Measurements from ENCODE around the gene CRISPLD2.

Gene CRISPLD2

DNA sequence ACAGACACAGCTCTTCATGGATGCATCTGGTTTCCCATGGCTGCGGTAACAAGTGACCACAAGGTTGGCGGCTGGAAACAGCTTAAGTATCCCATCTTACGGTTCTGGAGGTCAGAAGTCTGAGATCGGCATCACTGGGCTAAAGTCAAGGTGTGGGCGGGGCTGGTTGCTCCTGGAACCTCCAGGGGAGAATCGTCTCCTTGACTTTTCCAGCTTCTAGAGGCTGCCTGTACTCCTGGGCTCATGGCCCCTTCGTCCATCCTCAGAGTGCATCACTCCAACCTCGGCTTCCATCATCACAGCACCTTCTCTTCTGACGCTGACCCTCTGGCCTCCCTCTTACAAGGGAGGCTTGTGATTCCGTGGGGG, 12.9 kb upstream of the CRISPLD2 start:
- no peak overlapping the region for H3K4me3 ChIP-seq (ENCODE audit: low read length)
- no peak overlapping the region for H3K27ac ChIP-seq (ENCODE audit: low read depth, low read length)
- no peaks in the 10 kb centered on the region for H3K36me3 ChIP-seq (ENCODE audit: control insufficient read depth, insufficient read depth, low read length)
- no peak overlapping the region for H3K9ac ChIP-seq (ENCODE audit: low read length)
- H3K27me3 ChIP-seq (ENCODE audit: control insufficient read depth, insufficient read depth, low read length) = no peaks in the 10 kb centered on the region
- H3K4me1 ChIP-seq (ENCODE audit: control insufficient read depth, insufficient read depth, low read length) = no peaks in the 10 kb centered on the region

DNA sequence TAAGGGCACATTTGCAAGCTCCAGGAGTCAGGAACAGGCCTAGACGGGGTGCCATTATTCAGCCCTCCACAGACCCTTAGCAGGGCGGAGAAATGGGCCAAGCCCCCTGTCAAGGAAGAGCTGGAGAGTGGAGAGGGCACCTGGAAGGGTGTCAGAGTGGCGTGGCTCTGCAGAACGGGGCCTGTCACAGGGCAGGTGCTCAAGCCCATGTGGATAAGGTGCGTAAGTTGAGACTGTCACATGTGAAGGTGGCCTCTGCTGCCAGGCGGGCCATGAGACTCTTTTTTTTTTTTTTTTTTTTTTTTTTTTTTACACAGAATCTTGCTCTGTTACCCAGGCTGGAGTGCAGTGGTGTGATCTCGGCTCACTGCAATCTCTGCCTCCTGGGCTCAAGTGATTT, 12.0 kb upstream of the CRISPLD2 start:
- Histone ChIP-seq H3K36me3 (ENCODE audit: control insufficient read depth, insufficient read depth, low read length) (no peaks in the 10 kb centered on the region), H3K4me3 (ENCODE audit: low read length) (no peak overlapping the region), H3K9ac (ENCODE audit: low read length) (no peak overlapping the region), H3K4me1 (ENCODE audit: control insufficient read depth, insufficient read depth, low read length) (no peaks in the 10 kb centered on the region), H3K27ac (ENCODE audit: low read depth, low read length) (no peak overlapping the region), H3K27me3 (ENCODE audit: control insufficient read depth, insufficient read depth, low read length) (no peaks in the 10 kb centered on the region)

DNA sequence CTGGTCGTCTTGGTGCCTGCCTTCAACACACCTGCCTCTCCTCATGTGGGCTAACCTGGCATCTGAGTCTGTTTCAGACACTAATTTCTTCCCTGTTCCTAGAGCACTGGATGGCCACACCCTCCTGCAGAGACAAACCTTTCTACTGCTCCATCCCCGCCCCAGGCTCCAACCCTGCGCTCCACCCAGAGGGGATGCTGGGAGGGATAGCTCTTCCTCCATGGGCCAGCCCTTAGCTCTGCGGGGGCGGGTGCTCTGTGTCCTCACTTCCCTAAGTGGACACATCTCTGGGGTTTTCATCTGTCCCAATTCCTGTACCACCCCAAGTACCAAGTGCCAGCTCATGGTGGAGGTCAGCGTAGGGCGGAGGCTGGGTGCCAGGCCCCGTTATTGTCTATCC, 11.0 kb upstream of the CRISPLD2 start:
- Histone ChIP-seq H3K9ac (ENCODE audit: low read length) (no peak overlapping the region), H3K4me1 (ENCODE audit: control insufficient read depth, insufficient read depth, low read length) (no peaks in the 10 kb centered on the region), H3K27ac (ENCODE audit: low read depth, low read length) (no peak overlapping the region), H3K4me3 (ENCODE audit: low read length) (no peak overlapping the region), H3K36me3 (ENCODE audit: control insufficient read depth, insufficient read depth, low read length) (no peaks in the 10 kb centered on the region), H3K27me3 (ENCODE audit: control insufficient read depth, insufficient read depth, low read length) (no peaks in the 10 kb centered on the region)

DNA sequence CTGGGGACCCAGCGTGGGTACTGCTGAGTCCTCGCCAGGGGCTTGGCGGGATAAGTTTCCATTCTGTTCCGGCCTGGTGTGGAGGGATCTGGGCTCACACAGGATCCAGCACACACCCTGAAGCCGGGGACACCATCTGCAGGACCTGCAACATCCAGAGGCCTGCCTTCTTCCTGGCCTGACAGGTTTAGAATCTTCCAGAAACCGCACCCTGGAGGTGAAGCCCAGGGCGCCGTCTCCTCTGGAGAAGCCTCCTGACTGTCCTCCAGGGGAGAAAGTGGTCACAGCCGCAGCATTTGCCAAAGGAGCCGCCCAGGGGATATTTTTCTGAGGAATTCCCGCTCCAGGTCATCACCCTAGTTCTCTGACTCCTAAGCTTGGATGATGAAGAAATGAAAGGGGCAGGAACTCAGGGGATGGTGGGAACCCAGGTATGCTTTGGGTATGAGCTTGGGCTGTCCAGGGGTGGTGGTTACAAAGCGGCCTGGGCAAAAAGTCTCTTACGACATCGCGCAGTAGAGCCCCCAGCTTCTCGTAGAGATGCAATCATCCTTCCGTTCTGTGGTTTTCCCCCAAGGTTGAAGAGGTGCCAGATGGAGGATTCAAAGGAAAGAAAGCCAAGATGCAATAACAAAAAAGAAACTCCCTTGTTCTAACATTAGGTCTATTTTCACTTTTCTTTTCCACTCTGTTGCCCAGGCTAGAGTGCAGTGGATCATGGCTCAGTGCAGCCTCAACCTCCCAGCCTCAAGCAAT, 9.1 kb upstream of the CRISPLD2 start:
- Histone ChIP-seq H3K9ac (ENCODE audit: low read length) (no peak overlapping the region), H3K4me3 (ENCODE audit: low read length) (no peak overlapping the region), H3K36me3 (ENCODE audit: control insufficient read depth, insufficient read depth, low read length) (no peaks in the 10 kb centered on the region), H3K4me1 (ENCODE audit: control insufficient read depth, insufficient read depth, low read length) (no peaks in the 10 kb centered on the region), H3K27ac (ENCODE audit: low read depth, low read length) (peak overlapping the region; percentile 13), H3K27me3 (ENCODE audit: control insufficient read depth, insufficient read depth, low read length) (peaks cover 3% of the 10 kb centered on the region)

DNA sequence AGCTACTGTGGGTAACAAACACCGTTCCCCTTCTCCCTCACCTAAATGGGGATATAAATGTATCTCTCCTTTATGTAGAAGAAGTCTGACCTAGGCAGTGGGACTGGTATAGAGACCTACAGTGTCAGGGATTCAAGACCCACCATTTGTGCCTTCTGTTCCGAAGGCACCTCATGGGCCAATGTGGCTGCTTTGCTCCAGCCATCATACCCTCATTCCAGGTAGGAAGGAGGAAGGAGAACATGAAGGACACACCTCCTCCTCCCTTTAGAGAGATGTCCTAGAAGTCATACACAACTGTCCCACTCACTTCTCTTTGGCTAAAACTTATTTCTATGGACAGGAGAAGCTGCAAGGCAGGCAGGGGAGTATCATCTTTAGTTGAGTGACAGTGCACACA, 8.3 kb upstream of the CRISPLD2 start:
- no peaks in the 10 kb centered on the region for H3K36me3 ChIP-seq (ENCODE audit: control insufficient read depth, insufficient read depth, low read length)
- H3K4me1 ChIP-seq (ENCODE audit: control insufficient read depth, insufficient read depth, low read length) = no peaks in the 10 kb centered on the region
- no peak overlapping the region for H3K9ac ChIP-seq (ENCODE audit: low read length)
- H3K4me3 ChIP-seq (ENCODE audit: low read length) = no peak overlapping the region
- peaks cover 3% of the 10 kb centered on the region for H3K27me3 ChIP-seq (ENCODE audit: control insufficient read depth, insufficient read depth, low read length)
- H3K27ac ChIP-seq (ENCODE audit: low read depth, low read length) = no peak overlapping the region

DNA sequence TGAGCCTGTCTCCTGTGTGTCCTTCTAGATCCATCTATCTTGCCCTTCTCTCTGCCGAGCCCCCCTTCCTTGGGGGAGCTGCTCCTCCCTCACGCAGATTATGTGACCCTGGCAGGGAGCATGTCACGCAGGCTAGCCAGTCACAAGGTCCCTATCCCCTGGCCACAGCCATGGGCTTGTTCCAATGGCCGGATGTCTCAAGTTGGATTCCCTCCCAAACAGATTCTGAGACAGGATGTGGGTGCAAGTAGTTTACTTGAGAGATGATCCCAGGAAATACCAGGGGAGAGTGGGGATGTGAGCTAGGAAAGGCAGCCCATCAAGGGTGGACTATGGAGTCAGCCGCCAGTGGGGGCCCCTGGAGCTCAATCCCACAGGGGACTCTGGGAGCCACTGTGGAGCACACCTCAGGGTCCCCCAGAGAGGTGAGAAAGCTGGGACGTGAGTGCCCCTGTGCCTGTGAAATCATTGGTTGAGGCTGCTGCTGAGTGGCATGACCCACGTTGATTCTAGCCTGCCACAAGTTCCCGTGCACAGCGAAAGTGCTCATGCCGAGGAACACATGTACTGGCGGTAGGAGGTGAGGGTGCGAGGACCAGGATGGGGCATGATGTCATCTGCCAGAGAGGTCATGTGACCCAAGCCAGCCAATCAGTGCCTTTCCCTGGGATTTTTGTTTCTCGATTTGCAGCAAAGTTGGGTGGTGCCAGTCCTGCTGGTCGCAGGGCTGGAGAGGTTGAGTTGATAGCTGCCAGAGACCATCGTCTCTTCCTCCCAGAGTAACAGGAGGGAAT, 6.4 kb upstream of the CRISPLD2 start:
- H3K27ac ChIP-seq (ENCODE audit: low read depth, low read length) = no peak overlapping the region
- no peaks in the 10 kb centered on the region for H3K4me1 ChIP-seq (ENCODE audit: control insufficient read depth, insufficient read depth, low read length)
- no peak overlapping the region for H3K9ac ChIP-seq (ENCODE audit: low read length)
- no peak overlapping the region for H3K4me3 ChIP-seq (ENCODE audit: low read length)
- H3K27me3 ChIP-seq (ENCODE audit: control insufficient read depth, insufficient read depth, low read length) = peaks cover 3% of the 10 kb centered on the region
- no peaks in the 10 kb centered on the region for H3K36me3 ChIP-seq (ENCODE audit: control insufficient read depth, insufficient read depth, low read length)

DNA sequence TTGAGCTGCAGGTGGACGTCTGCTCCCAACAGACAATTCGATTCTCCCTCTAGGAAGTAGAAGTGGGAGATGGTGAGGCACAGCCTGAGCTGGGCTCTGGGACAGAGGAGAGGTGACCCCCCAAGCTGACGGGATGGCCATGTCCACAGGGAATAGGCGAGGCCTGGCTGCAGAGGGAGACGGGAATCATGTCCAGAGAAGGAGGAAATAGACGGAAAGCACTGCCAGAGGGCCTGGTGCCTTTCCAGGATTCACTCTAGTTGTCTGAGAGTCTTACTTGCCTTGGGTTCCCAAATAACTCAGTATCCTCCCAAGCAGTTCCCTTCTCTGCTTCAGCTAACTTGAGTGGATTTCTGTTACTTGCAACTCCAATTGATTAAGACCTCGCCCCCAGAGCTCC, 4.3 kb upstream of the CRISPLD2 start:
- no peaks in the 10 kb centered on the region for H3K36me3 ChIP-seq (ENCODE audit: control insufficient read depth, insufficient read depth, low read length)
- peaks cover 3% of the 10 kb centered on the region for H3K27me3 ChIP-seq (ENCODE audit: control insufficient read depth, insufficient read depth, low read length)
- no peaks in the 10 kb centered on the region for H3K4me1 ChIP-seq (ENCODE audit: control insufficient read depth, insufficient read depth, low read length)
- H3K27ac ChIP-seq (ENCODE audit: low read depth, low read length) = no peak overlapping the region
- H3K9ac ChIP-seq (ENCODE audit: low read length) = no peak overlapping the region
- H3K4me3 ChIP-seq (ENCODE audit: low read length) = no peak overlapping the region

DNA sequence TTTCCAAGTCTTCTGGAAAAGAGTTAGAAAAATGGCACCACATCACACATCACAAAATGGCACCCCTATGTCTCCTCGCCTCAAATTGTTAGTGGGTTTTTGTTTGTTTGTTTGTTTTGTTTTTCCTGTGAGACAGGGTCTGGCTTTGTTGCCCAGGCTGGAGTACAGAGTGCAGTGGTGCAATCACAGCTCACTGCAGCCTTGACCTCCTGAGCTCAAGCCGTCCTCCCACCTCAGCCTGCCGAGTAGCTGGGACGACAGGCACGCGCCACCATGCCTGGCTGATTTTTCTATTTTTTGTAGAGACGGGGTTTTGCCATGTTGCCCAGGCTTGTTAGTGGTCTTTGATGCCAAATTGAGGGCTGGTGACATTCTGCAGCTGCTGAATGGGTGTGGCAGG, 3.8 kb upstream of the CRISPLD2 start:
- no peak overlapping the region for H3K4me3 ChIP-seq (ENCODE audit: low read length)
- no peak overlapping the region for H3K27ac ChIP-seq (ENCODE audit: low read depth, low read length)

DNA sequence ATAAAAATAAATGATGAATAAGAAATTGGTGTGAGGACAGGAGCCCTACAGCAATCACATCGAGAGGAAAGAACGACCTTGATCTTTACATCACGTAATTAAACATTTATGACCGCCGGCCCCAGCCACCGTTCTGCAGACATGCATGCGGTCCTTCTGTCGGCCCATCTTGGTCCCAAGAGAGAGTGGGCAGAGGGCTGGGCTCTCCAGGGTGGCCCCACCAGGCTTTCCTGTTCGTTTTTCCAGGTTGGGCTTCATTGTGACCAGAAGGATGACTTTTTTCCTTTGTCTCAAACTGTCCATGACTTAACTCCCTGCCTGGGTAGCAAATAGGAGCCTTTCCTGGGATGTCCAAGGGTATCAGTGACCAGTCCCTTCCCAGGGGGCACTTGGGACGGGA, 3.3 kb upstream of the CRISPLD2 start:
- Histone ChIP-seq H3K27me3 (ENCODE audit: control insufficient read depth, insufficient read depth, low read length) (peaks cover 5% of the 10 kb centered on the region), H3K9ac (ENCODE audit: low read length) (no peak overlapping the region), H3K27ac (ENCODE audit: low read depth, low read length) (no peak overlapping the region), H3K4me1 (ENCODE audit: control insufficient read depth, insufficient read depth, low read length) (peaks cover 4% of the 10 kb centered on the region), H3K4me3 (ENCODE audit: low read length) (no peak overlapping the region), H3K36me3 (ENCODE audit: control insufficient read depth, insufficient read depth, low read length) (no peaks in the 10 kb centered on the region)

More for the DNA sequence above, 3.8 kb upstream of the CRISPLD2 start:
- Histone ChIP-seq H3K4me1 (ENCODE audit: control insufficient read depth, insufficient read depth, low read length) (no peaks in the 10 kb centered on the region), H3K27me3 (ENCODE audit: control insufficient read depth, insufficient read depth, low read length) (peaks cover 5% of the 10 kb centered on the region), H3K9ac (ENCODE audit: low read length) (no peak overlapping the region), H3K36me3 (ENCODE audit: control insufficient read depth, insufficient read depth, low read length) (no peaks in the 10 kb centered on the region)

DNA sequence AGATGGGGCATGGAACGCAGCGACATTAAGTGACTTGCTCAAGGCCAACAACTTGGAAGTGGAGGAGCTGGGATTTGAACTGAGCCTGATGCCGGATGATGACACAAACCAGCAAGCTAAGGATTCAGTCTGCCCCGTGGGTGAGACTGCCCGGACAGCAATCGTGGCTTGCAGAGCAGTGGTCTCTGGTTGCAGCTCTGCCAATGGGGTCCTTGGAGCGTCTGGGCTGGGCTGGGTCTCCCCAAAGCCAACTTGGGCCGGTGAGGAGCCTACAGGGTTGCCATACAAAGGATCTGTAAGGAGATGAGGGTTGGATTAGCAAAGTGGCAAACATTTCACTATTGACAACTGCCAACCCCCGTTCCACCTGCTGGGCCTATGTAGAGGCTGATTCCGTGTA, 2.6 kb upstream of the CRISPLD2 start:
- Histone ChIP-seq H3K9ac (ENCODE audit: low read length) (no peak overlapping the region), H3K4me1 (ENCODE audit: control insufficient read depth, insufficient read depth, low read length) (peaks cover 10% of the 10 kb centered on the region), H3K36me3 (ENCODE audit: control insufficient read depth, insufficient read depth, low read length) (no peaks in the 10 kb centered on the region), H3K4me3 (ENCODE audit: low read length) (no peak overlapping the region), H3K27me3 (ENCODE audit: control insufficient read depth, insufficient read depth, low read length) (peaks cover 5% of the 10 kb centered on the region), H3K27ac (ENCODE audit: low read depth, low read length) (no peak overlapping the region)

DNA sequence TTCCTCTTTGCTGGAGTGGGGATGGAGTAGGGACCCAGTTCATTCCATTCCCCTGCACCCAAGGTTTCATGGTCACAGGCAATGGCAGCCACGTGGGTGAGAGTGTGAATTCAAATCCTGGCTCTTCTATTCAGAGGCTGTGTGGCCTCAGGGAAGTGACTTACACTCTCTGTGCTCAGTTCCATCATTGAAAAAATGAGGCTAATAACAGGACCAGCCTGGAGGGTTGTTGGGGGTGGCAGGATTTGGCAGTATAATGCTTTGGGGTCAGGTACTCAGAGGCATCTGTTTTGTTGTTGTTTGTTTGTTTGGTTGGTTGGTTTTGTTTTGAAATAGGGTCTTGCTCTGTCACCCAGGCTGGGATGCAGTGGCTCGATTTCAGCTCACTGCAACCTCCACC, 2.2 kb upstream of the CRISPLD2 start:
- Histone ChIP-seq H3K9ac (ENCODE audit: low read length) (no peak overlapping the region), H3K4me1 (ENCODE audit: control insufficient read depth, insufficient read depth, low read length) (peaks cover 14% of the 10 kb centered on the region), H3K36me3 (ENCODE audit: control insufficient read depth, insufficient read depth, low read length) (no peaks in the 10 kb centered on the region), H3K4me3 (ENCODE audit: low read length) (no peak overlapping the region), H3K27me3 (ENCODE audit: control insufficient read depth, insufficient read depth, low read length) (peaks cover 5% of the 10 kb centered on the region), H3K27ac (ENCODE audit: low read depth, low read length) (no peak overlapping the region)

DNA sequence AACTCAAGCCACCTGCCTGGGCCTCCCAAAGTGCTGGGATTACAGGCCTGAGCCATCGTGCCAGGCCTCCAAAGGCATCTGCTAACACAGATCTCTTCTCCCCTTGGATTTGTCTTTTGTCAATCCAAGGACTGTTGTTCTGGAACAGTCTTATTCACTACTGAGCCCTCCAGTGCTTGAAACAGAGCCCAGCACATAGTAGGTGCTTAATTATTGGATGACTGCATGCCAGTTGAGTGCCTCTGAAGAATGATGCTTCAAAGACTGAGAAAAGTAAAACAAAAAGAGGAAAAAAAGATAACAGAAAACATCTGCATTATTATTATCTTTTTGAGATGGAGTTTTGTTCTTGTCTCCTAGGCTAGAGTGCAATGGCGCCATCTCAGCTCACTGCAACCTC, 1.7 kb upstream of the CRISPLD2 start:
- Histone ChIP-seq H3K36me3 (ENCODE audit: control insufficient read depth, insufficient read depth, low read length) (no peaks in the 10 kb centered on the region), H3K27ac (ENCODE audit: low read depth, low read length) (no peak overlapping the region), H3K9ac (ENCODE audit: low read length) (no peak overlapping the region), H3K4me3 (ENCODE audit: low read length) (no peak overlapping the region), H3K27me3 (ENCODE audit: control insufficient read depth, insufficient read depth, low read length) (peaks cover 5% of the 10 kb centered on the region), H3K4me1 (ENCODE audit: control insufficient read depth, insufficient read depth, low read length) (peaks cover 15% of the 10 kb centered on the region)
